GM21786 (cell line): ENCODE data around the gene ZDHHC17.
"Not testable (repeated sequence)": the region's sequence is repeated elsewhere in the genome, so short reads cannot be mapped to it uniquely, and the experiment has no call there.

ENCODE experiments used
- ATAC-seq: cut with Tn5 transposase; IDR thresholded peaks from one replicate; pipeline ENCODE4 v1.9.1; 2021; ENCODE audit not compliant: unreplicated experiment

ZDHHC17 gene

DNA sequence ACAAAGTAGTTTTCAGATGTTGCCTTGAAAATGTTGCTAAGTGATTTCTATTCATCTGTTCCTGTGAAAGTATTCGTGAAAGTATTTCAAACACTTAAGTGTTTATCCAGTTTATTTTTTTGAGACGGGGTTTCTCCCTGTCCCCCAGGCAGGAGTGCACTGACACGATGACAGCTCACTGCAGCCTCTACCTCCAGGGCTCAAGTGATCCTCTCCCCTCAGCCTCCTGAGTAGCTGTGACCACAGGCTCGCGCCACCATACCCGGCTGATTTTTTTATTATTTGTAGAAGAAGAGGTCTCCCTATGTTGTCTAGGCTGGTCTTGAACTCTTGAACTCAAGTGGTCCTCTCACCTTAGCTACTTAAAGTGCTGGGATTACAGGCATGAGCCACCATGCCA, 1.7 kb downstream of the ZDHHC17 start:
- no peak for ATAC-seq

DNA sequence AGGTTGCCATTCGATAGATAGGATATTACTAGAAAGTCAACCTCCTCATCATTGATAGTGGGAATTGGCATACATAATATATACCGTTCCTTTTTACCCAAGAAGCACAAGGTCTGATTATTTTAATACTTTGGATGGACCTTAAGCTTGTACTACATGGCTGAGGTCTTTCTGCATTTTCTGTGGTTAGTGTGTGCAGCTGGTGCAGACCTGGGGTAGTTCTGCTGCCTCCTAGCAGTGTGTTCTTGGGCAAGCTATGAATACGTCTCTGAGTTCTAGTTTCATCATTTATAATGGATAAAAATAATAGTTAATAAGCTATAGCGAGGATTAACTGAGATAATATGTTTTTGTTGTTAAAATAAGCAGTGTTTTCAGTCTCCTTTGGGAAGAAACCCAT, 2.2 kb downstream of the ZDHHC17 start:
- ATAC-seq = no peak

DNA sequence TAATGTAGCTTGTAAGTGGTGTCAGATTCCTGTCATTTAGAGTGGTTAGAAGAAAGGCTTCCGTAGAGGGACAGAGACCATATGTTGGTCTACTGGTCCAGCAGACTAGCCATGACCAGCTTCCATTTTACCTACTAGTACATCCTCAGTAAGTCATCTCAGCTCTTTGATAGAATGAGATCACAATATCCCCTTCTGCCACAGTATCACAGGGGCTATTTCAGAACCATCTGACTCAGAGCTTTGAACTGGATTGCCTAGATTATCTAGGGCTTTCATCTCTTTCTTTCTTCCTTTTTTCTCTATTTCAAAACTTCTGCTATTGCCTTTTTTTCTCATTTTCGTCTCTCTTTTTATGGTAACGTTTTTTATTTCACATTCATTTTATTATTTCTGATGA, 4.7 kb downstream of the ZDHHC17 start:
- ATAC-seq = no peak

DNA sequence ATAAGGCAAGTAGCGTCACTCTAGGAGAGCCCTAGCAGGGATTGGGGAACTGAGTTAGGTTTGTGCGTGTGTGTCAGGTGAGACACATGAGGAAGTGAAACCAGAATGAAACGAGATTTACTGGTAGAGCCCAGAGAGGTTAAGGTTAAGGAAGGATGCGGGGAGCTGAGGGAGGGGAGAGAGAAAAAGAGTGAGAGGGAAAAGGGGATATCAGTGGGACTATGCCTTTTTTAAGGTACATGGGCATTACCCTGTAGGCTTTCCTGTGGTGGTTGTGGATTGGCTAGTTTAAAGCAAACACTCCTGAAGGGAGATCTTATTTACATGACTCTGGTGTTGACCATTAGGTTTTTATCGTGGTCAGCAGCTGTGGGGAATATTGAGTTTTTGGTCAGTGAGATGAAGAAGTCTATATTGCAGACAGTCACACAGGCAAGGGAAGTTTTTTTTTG, 13.9 kb downstream of the ZDHHC17 start:
- peak; percentile 99 for ATAC-seq

DNA sequence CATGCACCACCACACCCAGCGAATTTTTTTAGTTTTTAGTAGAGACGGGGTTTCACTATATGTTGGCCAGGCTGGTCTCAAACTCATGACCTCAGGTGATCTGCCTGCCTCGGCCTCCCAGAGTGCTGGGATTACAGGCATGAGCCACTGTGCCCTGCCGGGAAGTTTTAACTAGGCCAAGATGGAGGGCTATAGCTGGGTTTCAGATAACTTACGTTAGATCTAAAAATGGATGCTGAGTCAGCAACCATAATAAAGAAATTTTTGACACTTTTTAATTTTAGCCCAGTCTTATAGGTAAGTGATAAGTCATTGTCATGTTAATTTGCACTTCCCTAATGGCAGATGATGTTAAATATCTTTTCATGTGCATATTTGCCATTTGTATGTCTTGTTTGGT, 14.4 kb downstream of the ZDHHC17 start:
- no peak for ATAC-seq

DNA sequence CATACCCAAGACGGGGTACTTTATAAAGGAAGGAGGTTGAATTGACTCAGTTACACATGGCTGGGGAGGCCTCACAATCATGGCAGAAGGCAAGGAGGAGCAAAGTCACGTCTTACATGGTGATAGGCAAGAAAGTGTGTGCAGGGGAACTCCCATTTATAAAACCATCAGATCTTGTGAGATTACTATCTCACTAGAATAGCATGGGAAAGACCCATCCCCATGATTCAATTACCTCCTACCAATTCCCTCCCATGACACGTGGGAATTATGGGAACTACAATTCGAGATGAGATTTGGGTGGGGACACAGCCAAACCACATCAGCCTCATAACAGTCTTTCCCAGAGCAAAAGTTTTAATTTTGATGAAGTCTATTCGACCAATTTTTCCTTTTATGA, 15.4 kb downstream of the ZDHHC17 start:
- not testable (repeated sequence) for ATAC-seq

DNA sequence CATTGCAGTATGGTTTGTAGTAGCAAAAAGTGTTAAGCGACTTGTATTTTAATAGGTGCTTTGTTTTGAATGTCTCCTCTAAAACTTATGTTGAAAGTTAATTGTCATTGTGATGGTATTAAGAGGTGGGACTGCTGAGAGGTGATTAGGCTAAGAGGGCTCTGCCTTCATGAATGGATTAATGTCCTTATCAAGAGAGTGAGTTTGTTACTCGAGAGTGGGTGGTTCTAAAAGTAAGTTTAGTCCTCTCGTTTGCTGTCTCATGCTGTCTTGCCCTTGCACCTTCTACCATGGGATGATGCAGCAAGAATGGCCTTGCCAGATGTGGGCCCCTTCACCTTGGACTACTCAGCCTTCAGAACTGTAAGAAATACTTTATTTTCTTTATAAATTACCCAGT, 17.4 kb downstream of the ZDHHC17 start:
- ATAC-seq = no peak

DNA sequence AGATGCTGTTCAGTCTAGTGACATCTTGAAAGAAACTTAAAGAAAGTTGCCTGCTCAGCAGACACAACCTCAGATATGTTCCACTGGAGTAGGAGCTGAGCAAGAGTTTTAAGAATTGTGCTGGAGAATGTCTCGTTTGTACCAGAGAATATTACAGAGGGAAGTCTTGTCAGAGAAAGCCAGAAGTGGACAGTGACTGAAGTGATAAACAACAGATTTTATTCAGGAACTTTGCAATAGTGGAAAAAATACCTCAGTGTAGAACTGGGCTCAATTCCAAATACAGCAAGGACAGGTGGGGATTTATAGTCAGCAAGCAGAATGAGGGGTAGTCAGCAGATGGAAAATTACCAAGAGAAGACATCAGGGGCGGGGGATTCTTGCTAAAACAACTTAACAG, 18.6 kb downstream of the ZDHHC17 start:
- ATAC-seq = no peak

DNA sequence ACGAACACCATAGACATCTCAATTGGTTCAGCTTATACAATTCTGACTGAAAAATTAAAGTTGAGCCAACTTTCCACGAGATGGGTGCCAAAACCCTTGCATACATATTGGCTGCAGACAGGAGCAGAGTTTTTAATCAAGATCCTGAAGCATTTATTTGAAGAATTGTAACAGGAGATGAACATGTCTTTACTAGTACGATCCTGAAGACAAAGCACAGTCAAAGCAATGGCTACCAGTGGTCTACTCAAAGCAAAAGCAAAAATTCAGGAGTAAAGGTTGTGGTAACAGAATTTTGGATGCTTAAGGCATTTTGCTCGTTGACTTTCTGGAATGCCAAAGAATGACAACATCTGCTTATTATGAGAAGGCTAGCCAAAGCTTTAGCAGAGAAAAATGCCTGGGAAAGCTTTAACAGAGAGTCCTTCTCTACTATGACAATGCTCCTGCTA, 20.7 kb downstream of the ZDHHC17 start:
- ATAC-seq = no peak

DNA sequence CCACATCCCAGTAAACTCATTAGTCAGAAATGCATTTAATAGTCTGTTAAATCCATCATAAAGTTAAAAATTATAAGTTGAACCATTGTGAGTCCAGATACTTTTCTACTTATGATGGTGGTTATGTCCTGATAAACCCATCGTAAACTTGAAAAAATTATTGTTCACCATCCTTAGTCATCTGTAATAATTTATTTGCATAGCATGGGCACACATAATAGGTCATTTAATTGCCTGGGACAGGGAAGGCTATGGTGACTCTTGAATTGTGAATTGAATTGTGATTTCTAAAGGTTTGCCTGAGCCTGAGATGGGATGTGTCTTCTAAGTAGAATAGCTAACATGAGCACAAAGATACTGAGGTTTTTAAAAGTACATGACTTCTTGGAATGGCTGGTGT, 21.5 kb downstream of the ZDHHC17 start:
- no peak for ATAC-seq

DNA sequence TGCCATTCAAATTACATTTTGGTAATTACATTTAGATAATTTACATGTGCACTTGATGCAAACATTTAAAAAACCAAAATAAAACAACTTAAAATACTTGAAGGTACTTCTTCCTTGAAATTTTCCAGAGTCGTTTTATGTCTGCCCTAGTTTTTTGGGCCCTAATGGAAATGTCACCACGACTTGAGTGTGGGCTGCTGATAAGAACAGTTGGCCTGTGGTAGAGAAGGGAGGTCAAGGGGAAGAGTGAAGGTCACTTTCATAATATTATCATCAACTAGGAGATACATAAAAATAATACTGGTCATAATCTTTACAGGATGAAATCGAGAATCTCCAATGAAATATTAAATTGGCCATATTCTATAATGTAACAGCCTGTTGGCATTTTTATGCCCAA, 23.1 kb downstream of the ZDHHC17 start:
- ATAC-seq = no peak

DNA sequence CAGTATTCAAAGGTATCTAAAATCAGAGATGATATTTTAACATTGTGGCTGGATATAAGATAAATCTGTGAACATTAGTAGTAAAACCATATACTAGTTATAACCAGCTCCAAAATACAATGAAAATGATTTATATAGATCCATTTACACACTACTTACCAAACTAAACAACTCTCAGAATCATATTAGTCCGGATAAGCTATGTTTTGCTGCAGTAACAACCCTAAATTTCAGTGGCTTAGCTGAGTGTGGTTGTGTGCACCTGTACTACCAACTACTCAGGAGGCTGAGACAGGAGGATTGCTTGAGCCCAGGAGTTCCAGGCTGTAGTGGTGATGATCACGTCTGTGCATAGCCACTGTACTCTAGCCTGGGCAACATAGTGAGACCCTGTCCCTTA, 23.8 kb downstream of the ZDHHC17 start:
- no peak for ATAC-seq

DNA sequence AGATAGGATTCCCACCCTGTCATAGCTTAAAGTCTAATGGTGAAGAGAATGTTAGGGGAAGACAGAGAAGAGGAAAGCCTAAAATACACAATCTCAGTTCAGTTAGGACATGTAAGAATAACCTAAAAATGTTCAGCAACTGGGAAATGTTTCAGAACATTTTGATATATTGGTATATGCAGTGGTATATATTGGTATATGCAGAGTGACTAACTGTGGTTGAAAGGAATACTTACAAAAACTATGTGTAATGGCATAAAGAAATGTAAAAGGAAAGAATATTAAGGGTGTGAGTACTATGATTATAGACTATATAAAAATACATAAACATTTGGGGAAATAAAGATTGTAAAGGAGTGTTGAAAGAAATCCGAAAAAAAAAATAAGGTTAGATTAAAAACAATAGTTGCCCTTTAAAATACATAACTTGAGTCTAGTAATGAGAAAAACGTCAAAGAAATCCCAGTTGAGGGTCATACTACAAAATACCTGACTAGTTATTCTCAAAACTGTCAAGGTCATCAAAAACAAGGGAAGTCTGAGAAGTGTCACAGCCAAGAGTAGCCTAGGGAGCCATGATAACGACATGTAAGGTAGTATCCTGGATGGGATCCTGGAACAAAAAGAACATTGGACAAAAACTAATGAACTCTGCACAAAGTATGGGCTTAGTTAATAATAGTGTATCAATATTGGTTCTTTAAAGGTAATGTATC, 25.6 kb downstream of the ZDHHC17 start:
- no peak for ATAC-seq

DNA sequence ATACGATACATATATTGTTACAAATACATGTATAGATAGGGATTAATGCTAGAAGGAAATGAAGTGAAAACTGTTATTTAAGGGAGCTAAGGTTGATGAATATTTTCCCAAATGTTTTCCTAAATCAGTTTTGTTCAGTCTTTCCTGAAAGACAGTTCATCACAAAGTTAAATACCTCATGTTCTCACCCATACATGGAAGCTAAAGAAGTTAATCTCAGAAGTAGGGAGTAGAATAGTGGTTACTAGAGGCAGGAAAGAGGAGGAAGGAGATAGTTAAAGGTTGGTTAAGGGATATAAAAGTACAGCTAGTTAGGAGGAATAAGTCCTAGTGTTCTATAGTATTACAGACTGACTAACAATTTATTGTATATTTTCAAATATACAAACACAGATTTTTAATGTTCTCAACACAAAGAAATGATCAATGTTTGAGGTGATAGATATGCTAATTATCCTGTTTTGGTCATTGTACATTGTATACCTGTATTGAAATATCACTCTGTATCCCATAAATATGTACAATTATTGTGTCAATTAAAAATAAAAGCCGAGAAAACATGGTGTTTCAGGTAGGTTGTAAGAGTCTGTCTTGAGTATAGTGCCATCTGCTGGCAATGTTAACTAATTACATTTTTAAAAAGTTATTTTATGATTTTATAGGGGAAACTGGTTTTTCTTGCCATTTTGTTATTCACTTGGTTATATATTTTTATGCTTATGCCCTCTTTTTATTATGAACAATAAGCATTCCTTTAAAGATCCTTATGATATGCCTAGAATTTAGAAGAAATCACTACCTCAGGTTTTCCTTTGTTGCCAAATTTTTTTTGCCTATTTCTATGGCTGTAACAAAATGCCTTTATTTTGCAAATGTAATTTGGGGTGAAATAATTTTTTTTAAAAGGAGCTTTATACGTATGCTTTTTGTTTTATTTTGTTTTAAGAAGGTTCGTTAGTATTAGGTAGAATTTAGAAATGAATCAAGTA, 26.9 kb downstream of the ZDHHC17 start:
- ATAC-seq = no peak

DNA sequence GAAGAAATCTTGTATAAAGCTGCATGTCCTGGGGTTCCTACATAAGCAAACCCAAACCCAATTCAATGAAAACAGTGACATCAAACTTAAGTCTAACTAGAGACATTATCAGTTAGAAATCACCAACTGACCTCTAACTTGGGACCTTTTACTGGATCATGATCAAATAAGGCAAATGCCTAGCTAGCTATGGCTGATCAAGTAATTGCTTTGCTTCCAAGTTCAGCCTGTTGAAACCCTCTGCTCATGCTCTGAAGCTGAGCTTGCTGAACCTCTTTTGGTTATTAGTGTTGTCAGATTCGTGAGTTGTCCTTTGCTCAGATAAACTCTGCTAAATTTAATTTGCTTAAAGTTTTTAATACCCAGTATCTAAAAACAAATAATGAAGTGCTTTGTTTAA, 28.9 kb downstream of the ZDHHC17 start:
- ATAC-seq = no peak

DNA sequence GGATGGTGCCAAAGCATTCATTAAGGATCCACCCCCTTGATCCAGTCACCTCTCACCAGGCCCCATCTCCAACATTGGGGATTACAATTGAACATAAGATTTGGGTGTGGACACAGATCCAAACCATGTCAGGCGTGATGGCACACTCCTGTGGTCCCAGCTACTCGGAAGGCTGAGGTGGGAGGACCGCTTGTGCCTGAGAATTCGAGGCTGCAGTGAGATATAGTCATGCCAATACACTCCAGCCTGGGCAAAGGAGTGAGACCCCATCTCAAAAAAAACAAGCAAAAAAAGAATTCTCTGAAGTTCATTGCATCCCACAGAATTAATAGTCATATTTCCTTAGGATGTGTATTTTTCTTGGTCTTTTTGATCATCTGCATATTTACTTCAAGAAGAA, 34.9 kb downstream of the ZDHHC17 start:
- ATAC-seq = no peak

DNA sequence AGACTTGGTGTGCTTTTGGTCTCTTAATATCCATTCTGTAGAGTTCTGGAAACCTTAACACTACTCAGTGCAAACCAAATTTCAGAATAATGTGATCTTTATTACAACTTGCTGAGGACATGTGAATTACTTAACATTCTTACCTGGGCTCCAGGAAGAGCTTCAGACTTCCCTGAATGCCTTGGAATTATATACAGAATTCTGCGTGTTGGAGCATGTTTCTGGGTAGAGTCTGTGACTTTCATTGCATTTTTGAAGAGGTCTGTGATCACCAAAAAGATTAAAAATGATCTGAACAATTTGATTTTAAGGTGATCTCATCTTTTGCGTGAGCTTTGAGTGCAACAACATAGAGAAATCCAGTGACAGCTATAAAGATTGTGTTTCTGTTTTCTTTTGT, 35.4 kb downstream of the ZDHHC17 start:
- no peak for ATAC-seq

DNA sequence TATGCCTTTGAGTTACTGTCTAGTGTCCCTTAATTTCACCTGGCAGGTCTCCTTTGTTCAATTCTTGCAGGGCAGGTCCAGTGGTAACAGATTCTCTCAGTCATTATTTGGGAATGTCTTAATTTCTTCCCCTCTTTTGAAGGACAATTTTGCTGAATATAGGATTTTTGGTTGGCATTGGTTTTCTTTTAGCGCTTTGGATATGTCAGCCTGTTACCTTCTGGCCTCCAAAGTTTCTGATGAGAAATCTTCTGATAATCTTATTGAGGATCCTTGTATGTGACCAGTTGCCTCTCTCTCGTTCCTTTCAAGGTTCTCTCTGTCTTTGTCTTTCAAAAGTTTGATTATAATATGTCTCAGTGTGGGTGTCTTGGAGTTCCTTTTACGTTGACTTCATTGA, 38.1 kb downstream of the ZDHHC17 start:
- no peak for ATAC-seq

DNA sequence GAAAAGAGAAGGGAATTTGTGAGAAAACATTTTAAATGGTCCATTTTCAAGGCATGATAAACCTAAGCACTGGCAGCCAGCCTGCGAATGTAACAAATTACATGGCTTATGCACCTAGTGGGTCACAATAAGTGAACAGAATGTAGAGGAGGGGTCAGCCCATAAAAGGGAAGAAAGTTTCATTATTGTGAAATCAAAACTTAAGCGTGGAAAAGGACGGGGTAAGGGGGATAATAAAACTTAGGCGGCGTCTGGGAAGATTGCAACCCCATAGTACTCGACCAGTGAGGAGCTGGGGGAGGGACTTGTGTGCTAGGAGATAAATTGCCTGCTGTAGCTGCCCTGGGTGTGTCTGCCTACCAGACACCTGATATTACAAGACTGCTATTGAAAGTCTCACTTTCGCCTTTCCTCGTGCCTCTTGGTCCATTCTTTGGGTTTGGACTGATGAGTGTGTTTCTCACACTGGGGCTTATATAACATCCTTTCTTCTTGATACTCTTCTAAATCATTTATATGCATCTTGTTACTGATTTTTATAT, 40.6 kb downstream of the ZDHHC17 start:
- no peak for ATAC-seq

DNA sequence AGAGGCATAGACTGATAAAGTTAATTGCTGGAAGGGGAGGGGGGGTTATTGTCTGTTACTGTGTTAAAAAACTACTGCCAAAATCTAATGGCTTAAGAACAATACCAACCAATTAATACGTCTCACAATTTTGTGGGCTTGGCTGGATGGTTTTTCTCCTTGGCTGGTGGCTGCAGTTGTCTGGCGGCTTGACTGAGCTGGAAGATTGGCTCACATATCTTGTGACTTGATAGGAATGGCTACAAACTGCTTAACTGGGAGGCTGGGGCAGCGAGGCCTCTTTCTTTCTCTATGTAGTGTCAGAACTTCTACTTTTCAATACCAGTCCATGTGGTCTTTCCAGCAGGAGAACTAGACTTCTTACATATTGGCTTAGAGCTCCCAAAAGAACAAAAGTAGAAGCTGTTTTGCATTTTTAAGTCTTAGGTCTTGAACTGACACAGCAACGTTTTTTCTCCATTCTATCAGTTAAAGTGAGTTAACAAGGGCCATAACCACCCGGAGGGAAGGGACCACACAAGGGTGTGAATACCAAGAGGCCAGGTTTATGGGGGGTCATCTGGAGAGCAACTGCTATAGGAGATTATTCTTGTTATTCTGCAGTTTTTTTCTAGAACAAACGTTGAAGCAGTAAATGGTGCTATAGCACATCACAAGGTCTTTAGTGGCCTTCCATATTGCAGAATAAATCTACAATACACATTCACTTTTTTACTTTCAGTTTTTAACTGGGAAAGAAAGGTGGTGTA, 46.9 kb downstream of the ZDHHC17 start:
- no peak for ATAC-seq

DNA sequence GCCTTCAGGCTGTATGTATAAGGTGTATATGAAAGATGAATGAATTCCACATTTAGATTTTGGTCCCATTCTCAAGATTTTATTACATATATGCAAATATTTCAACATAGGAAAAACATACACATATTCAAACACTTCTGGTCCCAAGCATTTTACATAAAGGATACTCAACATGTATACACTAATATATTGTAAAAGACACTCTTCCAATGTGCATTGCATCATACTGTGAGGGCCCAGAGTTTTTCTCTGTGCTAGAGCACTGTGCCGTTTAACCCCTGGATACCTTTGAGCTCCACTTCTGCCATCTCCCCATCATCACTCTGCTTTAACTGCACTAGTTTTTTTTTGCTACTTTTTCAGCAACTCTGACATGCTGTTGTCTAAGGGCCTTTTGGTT, 48.1 kb downstream of the ZDHHC17 start:
- ATAC-seq = no peak
